Activated naive CD8-positive, alpha-beta T cell treated with anti-CD3 and anti-CD28 coated beads, Interleukin-2, amount 10 ng/mL, durations not matched to agents 7 days and 5 days (primary cell): Measurements from ENCODE around the gene FKBP14. TPM values are rescaled to one million over a fixed set of nuclear protein-coding genes. Genes with fewer than 3 reads are reported as not detected.
"Not testable (repeated sequence)": the region's sequence is repeated elsewhere in the genome, so short reads cannot be mapped to it uniquely, and the experiment has no call there.

Source experiments
- ATAC-seq: fragments of 150-1000 bp; cut with Tn5 transposase; one replicate; pipeline ENCODE4 v1.10.0; 2021; ENCODE audit warnings: low read depth, moderate library complexity
- POLR2A ChIA-PET: fragments of 350-600 bp; sonication (Branson Sonifier 250); formaldehyde crosslinking; loops from one replicate; lab custom pipeline; 2021; ENCODE audit warnings: antibody characterized with exemption; lab: Charles Lee
- DNase-seq: peaks from one replicate; pipeline ENCODE4 v3.0.0; 2021
- H3K27ac Mint-ChIP-seq: one replicate; pipeline ENCODE4 v1.8.0; 2022; ENCODE audit warnings: mild to moderate bottlenecking, mixed read lengths
- H3K27me3 Mint-ChIP-seq: one replicate; pipeline ENCODE4 v1.8.0; 2022; ENCODE audit warnings: mild to moderate bottlenecking, moderate library complexity, mixed read lengths
- H3K36me3 Mint-ChIP-seq: one replicate; pipeline ENCODE4 v1.8.0; 2021; ENCODE audit warnings: mild to moderate bottlenecking, mixed read lengths
- H3K4me1 Mint-ChIP-seq: one replicate; pipeline ENCODE4 v1.8.0; 2021; ENCODE audit warnings: mixed read lengths
- H3K4me3 Mint-ChIP-seq: one replicate; pipeline ENCODE4 v1.8.0; 2022; ENCODE audit warnings: mild to moderate bottlenecking, moderate library complexity, mixed read lengths
- H3K9me3 Mint-ChIP-seq: one replicate; pipeline ENCODE4 v1.8.0; 2021; ENCODE audit warnings: mixed read lengths
- total RNA-seq, 2 experiments: library from RNA; stranded (reverse); gene quantifications; one replicate each; pipeline ENCODE4 v1.2.3, GENCODE V29; 2021

Gene FKBP14
- 1 to 10 TPM; 4.8 to 6.7 TPM for total RNA-seq

- DNase-seq: peak; percentile 81
- H3K4me3 Mint-ChIP-seq: no peak within 1 kb of the TSS
- POLR2A ChIA-PET: interaction anchor here (1.4 to 3.0 kb wide), 5 partner anchors 33 to 131 kb away, joined by 3 to 7 read pairs (median 4); partner anchors contain the start of gene SCRN1
Measured at GRCh38 chr7:30026229-30027064, at the start of gene FKBP14. Gene FKBP14, minus strand, starts transcription at chr7:30026702. Its CDS starts 194 bp downstream, at chr7:30026508.

GRCh38 chr7:30074422-30075030, 48.0 kb upstream of the FKBP14 start:
- H3K9me3 Mint-ChIP-seq: no peaks in the 10 kb centered on the region
- H3K4me1 Mint-ChIP-seq: no peaks in the 10 kb centered on the region
- peaks cover 3% of the 10 kb centered on the region for H3K36me3 Mint-ChIP-seq
- H3K4me3 Mint-ChIP-seq: no peak overlapping the region
- ATAC-seq (no peak), DNase-seq (no peak)
- no peaks in the 10 kb centered on the region for H3K27me3 Mint-ChIP-seq
- H3K27ac Mint-ChIP-seq: no peak overlapping the region
- POLR2A ChIA-PET: no interaction called here

More at GRCh38 chr7:30026229-30027064, at the start of gene FKBP14:
- Mint-ChIP-seq H3K9me3 (no peaks in the 10 kb centered on the region), H3K27ac (peak within 1 kb of the TSS; percentile 81), H3K36me3 (peaks cover 2% of the 10 kb centered on the region), H3K4me1 (peaks cover 26% of the 10 kb centered on the region), H3K27me3 (no peaks in the 10 kb centered on the region)
- ATAC-seq: peak; percentile 88

GRCh38 chr7:30072735-30073134, 46.2 kb upstream of the FKBP14 start:
- POLR2A ChIA-PET: no interaction called here
- Mint-ChIP-seq H3K9me3 (no peaks in the 10 kb centered on the region), H3K36me3 (peaks cover 3% of the 10 kb centered on the region), H3K4me3 (no peak overlapping the region), H3K27ac (no peak overlapping the region), H3K4me1 (no peaks in the 10 kb centered on the region), H3K27me3 (no peaks in the 10 kb centered on the region)
- ATAC-seq (no peak), DNase-seq (no peak)

DNA sequence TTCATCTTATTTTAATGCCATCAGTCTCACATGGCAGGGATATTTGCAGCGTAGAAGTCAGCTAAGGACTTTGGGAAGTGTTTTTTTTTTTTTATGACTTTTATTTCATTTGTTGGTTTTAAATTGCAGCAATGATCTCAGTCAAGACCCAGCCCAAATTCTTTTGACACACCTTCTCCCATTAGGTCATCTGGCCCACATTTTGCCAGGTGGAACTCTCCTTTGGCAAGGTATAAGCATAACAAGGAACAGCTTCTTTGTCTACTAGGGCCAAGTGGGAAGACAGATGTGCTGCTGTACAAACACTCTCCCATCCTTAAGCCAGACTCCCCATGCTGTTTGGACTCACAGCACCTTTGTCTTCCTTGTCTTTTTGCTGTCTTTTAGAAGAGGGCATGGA, 43.5 kb upstream of the FKBP14 start:
- POLR2A ChIA-PET: interaction anchor here (0.7 kb wide), 1 partner anchor 33 kb away, joined by 3 read pairs; no protein-coding TSS in a partner anchor
- Mint-ChIP-seq H3K27me3 (no peaks in the 10 kb centered on the region), H3K9me3 (no peaks in the 10 kb centered on the region), H3K27ac (no peak overlapping the region), H3K4me1 (no peaks in the 10 kb centered on the region), H3K36me3 (peaks cover 5% of the 10 kb centered on the region), H3K4me3 (no peak overlapping the region)
- DNase-seq (no peak), ATAC-seq (no peak)

DNA sequence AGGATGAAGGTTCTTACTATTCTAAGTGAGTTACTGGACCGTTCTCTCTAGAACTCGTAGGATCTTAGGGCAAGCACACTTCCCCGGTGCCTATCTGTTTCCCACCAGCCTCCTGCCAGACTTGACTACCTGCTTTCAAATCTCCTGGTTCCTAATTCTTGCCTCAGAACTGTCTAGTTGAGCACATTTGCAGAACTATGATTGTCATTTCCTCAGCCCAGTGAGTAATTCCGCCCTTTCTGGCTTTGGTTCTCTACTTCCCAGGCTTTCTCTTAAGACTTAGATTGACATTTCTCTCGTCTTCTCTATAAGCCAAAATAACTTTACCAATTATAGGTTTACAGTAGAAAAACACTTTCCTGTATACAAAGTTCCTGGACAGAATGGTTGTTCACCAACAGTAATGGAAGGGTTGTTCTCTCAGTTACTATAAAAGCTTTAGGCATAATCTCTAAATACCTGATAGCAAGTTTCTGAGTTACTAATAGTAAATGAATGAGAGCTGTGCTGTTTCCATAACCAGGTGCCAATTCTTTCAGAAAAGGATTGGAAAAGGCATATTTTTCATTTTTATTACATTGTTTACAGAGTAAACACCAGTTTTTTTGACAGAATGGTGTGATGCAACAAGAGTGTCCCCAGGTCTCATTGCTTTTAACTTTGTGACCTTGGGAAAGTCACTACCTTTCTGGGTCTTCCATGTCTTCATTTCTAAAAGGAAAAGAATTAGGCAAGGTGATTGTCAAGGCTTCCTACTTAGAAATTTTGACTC, 42.8 kb upstream of the FKBP14 start:
- ATAC-seq (no peak), DNase-seq (no peak)
- H3K27ac Mint-ChIP-seq: no peak overlapping the region
- H3K36me3 Mint-ChIP-seq: peaks cover 5% of the 10 kb centered on the region
- H3K9me3 Mint-ChIP-seq: no peaks in the 10 kb centered on the region
- H3K4me1 Mint-ChIP-seq: no peaks in the 10 kb centered on the region
- H3K4me3 Mint-ChIP-seq: no peak overlapping the region
- H3K27me3 Mint-ChIP-seq: no peaks in the 10 kb centered on the region
- POLR2A ChIA-PET: interaction anchor here (0.7 kb wide), 1 partner anchor 32 kb away, joined by 3 read pairs; no protein-coding TSS in a partner anchor

DNA sequence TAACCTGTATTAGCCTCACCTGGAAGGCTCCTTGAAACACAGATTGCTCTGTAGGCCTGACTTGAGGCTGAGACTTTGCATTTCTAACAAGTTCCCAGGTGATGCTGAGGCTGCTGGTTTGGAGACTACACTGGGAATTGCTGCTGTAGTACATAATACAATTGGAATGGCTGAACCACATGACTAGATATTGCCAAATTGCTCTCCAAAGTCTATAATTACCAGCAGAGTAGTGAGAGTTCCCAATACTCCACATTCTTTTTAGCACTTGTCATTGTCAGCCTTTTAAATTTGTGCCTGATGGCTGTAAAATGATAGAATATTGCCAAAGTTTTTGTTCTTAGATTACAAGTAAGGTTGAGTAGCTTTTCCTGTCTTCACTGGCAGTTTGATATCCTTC, 41.6 kb upstream of the FKBP14 start:
- Mint-ChIP-seq H3K27ac (no peak overlapping the region), H3K4me1 (no peaks in the 10 kb centered on the region), H3K9me3 (no peaks in the 10 kb centered on the region), H3K36me3 (peaks cover 5% of the 10 kb centered on the region), H3K4me3 (no peak overlapping the region), H3K27me3 (no peaks in the 10 kb centered on the region)
- POLR2A ChIA-PET: no interaction called here
- ATAC-seq: no peak
- DNase-seq: no peak

- no peaks in the 10 kb centered on the region for H3K9me3 Mint-ChIP-seq
- H3K27me3 Mint-ChIP-seq: no peaks in the 10 kb centered on the region
- no peak overlapping the region for H3K4me3 Mint-ChIP-seq
- no peak overlapping the region for H3K27ac Mint-ChIP-seq
- peaks cover 5% of the 10 kb centered on the region for H3K36me3 Mint-ChIP-seq
- H3K4me1 Mint-ChIP-seq: peaks cover 6% of the 10 kb centered on the region
- ATAC-seq: no peak
- POLR2A ChIA-PET: no interaction called here
- no peak for DNase-seq
Measured at GRCh38 chr7:30066687-30067086, 40.2 kb upstream of the FKBP14 start.

- POLR2A ChIA-PET: no interaction called here
- Mint-ChIP-seq H3K36me3 (peaks cover 3% of the 10 kb centered on the region), H3K4me1 (peaks cover 8% of the 10 kb centered on the region), H3K27me3 (no peaks in the 10 kb centered on the region), H3K9me3 (no peaks in the 10 kb centered on the region), H3K4me3 (no peak overlapping the region), H3K27ac (no peak overlapping the region)
- DNase-seq (no peak), ATAC-seq (no peak)
Measured at GRCh38 chr7:30065746-30066145, 39.2 kb upstream of the FKBP14 start.

- Mint-ChIP-seq H3K27ac (no peak overlapping the region), H3K4me1 (peaks cover 8% of the 10 kb centered on the region), H3K27me3 (no peaks in the 10 kb centered on the region), H3K36me3 (peaks cover 17% of the 10 kb centered on the region), H3K9me3 (no peaks in the 10 kb centered on the region), H3K4me3 (no peak overlapping the region)
- POLR2A ChIA-PET: no interaction called here
- no peak for DNase-seq
- no peak for ATAC-seq
Measured at GRCh38 chr7:30062587-30062986, 36.1 kb upstream of the FKBP14 start.

DNA sequence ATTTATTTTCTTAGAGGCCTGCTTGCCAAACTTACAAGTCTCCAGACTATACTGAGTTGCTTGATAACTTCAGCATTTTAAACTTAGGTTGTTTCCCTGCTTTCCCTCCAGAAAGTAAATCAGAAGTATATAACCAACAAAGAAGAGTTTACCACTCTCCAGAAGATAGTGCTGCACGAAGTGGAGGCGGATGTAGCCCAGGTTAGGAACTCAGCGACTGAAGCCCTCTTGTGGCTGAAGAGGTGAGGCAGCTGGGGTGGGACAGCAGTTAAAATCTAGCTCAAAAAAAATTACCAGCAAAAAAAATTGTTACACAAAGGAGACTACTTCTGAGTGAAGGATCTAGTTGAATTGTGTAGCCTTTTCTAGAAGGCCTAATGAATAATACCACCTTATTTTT, 35.3 kb upstream of the FKBP14 start:
- H3K27me3 Mint-ChIP-seq, H3K27ac Mint-ChIP-seq, H3K4me1 Mint-ChIP-seq, H3K9me3 Mint-ChIP-seq, H3K4me3 Mint-ChIP-seq: not testable (repeated sequence)
- peaks cover 21% of the 10 kb centered on the region for H3K36me3 Mint-ChIP-seq
- ATAC-seq (peak; percentile 95), DNase-seq (peak; percentile 37)
- POLR2A ChIA-PET: interaction anchor here (0.7 kb wide), 1 partner anchor 46 kb away, joined by 3 read pairs; no protein-coding TSS in a partner anchor

DNA sequence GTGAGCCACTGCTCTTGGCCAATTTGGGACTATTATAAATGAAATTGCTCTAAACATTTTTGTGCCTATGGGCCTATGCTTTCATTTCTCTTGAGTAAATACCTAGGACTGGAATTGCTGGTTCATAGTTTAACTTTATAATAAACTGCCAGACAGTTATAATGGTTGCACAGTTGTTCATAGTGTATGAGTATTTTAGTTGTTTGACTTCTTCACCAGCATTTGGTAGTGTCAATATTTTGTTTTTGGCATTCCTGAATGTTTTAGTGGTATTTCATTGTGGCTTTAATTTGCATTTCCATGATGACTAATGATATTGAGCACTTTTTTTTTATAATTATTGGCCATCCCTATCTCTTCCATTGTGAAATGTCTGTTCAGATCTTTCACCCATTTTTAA, 31.2 kb upstream of the FKBP14 start:
- no peaks in the 10 kb centered on the region for H3K9me3 Mint-ChIP-seq
- peaks cover 20% of the 10 kb centered on the region for H3K36me3 Mint-ChIP-seq
- DNase-seq: no peak
- H3K4me1 Mint-ChIP-seq: peaks cover 8% of the 10 kb centered on the region
- no peak overlapping the region for H3K4me3 Mint-ChIP-seq
- POLR2A ChIA-PET: no interaction called here
- no peak for ATAC-seq
- H3K27ac Mint-ChIP-seq: no peak overlapping the region
- H3K27me3 Mint-ChIP-seq: no peaks in the 10 kb centered on the region

DNA sequence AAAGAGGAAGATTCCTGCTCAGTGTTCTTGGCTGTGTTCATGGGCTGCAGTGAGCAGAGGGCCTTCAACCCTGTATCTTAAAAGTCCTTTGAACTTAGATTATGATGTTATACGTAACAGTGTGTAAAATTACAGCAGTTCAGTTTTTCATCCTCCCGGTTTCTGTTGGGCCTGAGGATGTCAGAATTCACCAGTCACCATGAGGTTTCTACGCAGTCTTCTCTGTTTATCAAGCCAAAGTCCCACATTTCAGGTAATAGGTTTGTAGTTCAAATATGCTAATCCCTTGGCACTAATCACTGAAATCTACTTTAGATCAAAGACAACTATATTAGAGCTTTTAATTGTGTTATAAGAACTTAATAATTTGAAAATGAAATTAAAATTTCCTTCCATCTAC, 26.6 kb upstream of the FKBP14 start:
- POLR2A ChIA-PET: no interaction called here
- H3K9me3 Mint-ChIP-seq: no peaks in the 10 kb centered on the region

GRCh38 chr7:30049173-30049572, 22.7 kb upstream of the FKBP14 start:
- no peak overlapping the region for H3K27ac Mint-ChIP-seq
- ATAC-seq: no peak
- no peaks in the 10 kb centered on the region for H3K9me3 Mint-ChIP-seq
- DNase-seq: no peak
- POLR2A ChIA-PET: no interaction called here
- H3K36me3 Mint-ChIP-seq: peaks cover 25% of the 10 kb centered on the region
- no peak overlapping the region for H3K4me3 Mint-ChIP-seq
- no peaks in the 10 kb centered on the region for H3K27me3 Mint-ChIP-seq
- H3K4me1 Mint-ChIP-seq: peaks cover 2% of the 10 kb centered on the region

More for the DNA sequence above, 26.6 kb upstream of the FKBP14 start:
- Mint-ChIP-seq H3K27me3 (no peaks in the 10 kb centered on the region), H3K27ac (no peak overlapping the region), H3K4me3 (no peak overlapping the region), H3K4me1 (peaks cover 2% of the 10 kb centered on the region), H3K36me3 (peaks cover 16% of the 10 kb centered on the region)
- ATAC-seq: no peak
- no peak for DNase-seq
